ENCODE data around the gene HDAC4.

The HDAC4 gene

DNA sequence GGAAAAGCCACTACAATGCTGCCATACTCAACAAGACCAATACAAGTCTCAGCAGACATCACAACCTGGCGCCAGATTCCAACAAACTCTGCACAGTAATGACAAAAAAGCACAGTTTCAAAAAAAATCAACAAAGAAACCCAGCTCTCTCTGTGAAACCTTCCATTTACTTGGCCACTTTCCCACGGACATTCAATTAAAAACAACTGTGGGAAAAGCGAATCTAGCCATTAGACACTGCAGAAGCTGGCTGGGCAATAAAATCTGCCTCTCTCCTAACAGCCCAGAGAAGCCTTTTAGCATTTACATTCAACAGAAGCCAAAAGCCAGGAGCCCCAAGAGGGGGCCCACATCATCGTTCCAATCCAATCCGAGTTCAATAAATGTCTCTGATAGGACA, 128.9 kb downstream of the HDAC4 start:
- DNase-seq (ENCODE audit: low read depth in 1 of 2, low spot score in 1 of 2) = no peak

GRCh38 chr2:239271471-239271870, 129.3 kb downstream of the HDAC4 start:
- DNase-seq (ENCODE audit: low read depth in 1 of 2, low spot score in 1 of 2) = no peak

DNA sequence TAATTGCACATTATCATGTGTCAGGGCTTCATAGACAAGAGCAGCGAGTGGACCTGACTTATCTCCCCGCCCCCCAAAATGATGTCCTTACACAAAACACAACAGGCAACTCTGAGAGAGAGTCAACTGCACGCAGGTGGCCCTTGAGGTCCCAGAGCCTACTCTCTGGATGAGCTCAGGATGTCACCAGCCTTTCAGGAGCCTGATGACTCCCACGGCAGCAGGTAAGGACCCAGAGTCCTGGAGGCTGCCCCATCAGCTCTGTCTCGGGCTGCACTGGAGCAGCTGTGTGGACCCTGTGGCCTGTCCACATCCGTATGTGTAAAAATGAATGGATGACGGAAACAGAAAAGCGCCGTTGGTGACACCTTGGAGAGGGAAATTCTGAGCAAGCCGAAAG, 130.9 kb downstream of the HDAC4 start:
- DNase-seq (ENCODE audit: low read depth in 1 of 2, low spot score in 1 of 2) = no peak

GRCh38 chr2:239269173-239269885, 131.5 kb downstream of the HDAC4 start:
- no peak for DNase-seq (ENCODE audit: low read depth in 1 of 2, low spot score in 1 of 2)

DNA sequence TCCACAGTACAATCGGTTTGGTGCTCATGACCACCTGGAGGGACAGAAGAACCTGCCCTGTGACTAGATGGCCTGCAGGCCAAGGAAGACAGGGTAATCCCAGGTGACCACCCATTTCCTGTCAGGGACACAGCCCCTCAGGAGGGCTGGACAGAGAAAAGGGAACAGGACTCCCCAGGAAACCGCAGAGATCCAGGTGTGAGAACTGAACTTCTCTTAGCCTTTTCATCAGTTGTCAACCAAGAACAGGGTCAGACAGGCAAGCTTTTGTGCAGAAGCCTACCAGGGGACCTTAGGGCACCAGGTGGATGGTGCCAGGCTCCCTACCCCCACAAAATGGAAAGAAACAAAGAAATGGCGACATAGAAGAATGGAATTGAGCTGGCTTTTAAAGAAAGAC, 132.3 kb downstream of the HDAC4 start:
- no peak for DNase-seq (ENCODE audit: low read depth in 1 of 2, low spot score in 1 of 2)

GRCh38 chr2:239268082-239268481, 132.7 kb downstream of the HDAC4 start:
- DNase-seq (ENCODE audit: low read depth in 1 of 2, low spot score in 1 of 2) = no peak

- DNase-seq (ENCODE audit: low read depth in 1 of 2, low spot score in 1 of 2) = peak; percentile 79 to 85
Observed at GRCh38 chr2:239267288-239267951, 133.4 kb downstream of the HDAC4 start.

DNA sequence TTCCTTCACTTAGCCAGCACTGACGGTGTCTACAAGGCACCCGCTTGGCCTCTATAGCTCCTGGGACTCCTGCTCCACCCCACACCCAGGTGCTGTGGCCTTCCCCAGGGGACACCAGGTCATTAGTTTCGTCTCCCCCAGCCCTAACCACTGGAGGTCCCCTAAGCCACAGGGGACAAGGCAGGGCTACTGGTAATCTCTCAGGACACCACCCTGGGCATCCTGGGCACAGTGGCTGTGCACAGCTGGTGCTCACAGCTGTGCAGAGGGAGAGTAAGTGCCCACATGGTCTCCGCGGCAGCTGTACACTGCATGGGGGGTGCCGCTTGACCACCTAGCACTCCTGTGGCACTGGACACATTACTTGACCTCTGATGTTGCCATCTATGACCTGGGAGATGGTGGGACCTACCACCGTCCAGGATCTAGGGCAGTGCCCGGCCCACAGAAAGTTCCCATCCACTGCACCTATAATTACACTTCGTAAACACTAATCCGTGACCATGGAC, 134.0 kb downstream of the HDAC4 start:
- no peak for DNase-seq (ENCODE audit: low read depth in 1 of 2, low spot score in 1 of 2)

DNA sequence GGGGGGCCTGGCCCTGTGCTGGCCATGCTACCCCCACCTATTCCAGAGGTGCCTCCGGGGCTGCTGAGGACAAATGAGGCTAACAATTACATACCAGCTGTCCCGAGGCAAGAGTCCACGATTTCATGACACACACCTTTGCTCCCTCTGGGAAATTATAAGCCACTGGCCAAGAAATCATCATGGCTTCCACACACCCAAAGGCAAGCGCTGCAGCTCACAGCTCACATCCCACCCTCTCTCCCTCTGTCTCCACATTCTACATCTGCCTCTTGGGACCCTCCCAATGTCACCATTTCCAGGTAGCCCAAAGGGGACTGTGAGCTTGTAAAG, 134.4 kb downstream of the HDAC4 start:
- DNase-seq (ENCODE audit: low read depth in 1 of 2, low spot score in 1 of 2) = no peak

- DNase-seq (ENCODE audit: low read depth in 1 of 2, low spot score in 1 of 2) = no peak
Observed at GRCh38 chr2:239265681-239266433, 135.0 kb downstream of the HDAC4 start.

DNA sequence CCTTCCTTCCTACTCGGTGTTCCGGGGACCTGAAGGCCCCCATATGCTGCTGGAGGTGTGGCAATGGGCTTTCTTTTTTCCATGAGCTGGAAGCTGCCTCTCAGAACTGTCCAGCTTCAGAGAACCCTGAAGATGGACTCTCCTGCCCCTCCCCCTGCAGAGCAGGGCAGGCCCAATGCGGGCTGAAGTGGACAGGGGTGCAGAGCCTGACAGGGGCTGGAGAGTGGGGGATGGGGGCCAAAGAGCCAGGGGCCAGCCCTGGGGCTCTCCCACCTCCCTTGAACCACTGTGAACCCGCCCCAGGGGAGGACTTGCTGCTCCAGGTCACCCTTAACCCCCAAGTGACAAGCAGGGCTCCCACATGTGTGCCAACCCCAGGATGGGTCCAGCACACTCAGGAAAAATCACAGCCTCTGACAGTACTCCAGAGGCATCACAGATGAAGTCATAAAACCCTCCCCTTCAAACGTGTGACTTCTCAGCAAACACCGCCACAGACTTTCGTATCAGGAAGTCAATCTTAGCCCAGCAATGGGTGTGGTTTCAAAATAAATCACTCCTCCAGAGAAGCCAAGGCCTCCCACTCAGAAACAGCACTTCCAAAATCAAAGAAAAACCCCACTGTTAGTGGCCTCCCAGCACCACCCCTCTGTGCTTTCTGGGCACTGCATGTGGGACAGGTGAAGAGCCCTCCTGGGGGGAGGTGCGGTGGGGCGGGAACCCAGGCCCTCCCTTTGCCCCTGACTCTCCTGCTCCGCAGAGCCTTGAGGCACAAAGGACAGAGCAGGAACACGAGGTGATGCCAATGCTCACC, 135.8 kb downstream of the HDAC4 start:
- peak in 1 of 2 donors; percentile 43 for DNase-seq (ENCODE audit: low read depth in 1 of 2, low spot score in 1 of 2)

DNA sequence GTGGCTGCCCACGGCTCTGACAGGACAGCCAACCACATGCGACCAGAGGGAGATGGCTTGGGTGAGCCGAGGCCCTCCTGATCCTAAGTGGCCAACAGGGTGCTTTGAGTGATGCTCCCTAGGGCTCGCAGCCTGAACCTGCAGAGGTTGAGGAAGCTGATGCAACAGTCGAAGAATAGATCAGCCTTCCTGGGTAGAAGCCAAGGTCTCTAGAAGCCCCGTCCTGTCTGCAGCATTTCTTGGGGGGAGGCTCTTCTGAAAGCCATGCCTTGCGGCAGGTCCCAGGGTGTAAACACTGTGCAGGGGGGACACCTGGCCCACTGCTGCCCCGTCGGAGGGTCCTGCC, 136.4 kb downstream of the HDAC4 start:
- DNase-seq (ENCODE audit: low read depth in 1 of 2, low spot score in 1 of 2) = no peak

DNA sequence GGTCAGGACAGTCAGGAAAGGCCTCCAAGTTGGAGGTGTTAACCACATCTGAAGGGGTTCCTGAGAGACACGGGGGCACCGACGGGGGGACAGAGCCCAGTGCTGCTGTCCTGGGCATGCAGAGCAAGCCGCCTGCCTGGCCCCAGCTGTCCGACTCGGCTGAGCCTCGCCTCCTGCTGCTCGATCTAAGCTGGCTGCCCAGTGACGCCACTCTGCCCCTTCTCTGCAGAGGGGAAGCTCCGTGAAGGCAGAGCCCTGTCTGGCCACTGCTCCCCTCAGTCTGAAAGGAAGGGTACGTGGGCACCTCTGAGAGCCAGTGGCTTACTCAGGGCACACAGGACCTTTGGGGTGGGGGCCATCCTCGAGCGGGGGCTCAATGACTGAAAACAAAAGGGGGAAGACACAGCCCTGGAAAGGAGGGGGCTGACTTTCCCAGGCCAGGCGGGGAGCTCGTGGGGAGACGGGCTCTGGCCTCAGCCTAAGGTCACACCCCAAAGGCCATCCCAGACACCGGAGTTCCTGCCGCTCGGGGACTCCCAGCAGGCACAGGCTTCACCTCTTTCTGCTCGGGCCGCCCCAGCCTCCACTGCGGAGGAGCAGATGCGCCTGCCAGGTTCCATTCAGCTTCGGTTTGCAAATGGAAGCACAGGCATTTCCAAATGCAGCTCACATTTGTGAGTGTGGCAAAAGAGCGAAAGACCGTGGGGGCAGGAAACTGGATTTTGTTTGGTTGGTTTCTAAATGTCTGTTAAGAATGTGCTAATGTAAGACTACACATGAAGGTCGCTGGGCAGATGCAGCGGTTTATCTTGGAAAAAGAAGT, 136.9 kb downstream of the HDAC4 start:
- no peak for DNase-seq (ENCODE audit: low read depth in 1 of 2, low spot score in 1 of 2)

DNA sequence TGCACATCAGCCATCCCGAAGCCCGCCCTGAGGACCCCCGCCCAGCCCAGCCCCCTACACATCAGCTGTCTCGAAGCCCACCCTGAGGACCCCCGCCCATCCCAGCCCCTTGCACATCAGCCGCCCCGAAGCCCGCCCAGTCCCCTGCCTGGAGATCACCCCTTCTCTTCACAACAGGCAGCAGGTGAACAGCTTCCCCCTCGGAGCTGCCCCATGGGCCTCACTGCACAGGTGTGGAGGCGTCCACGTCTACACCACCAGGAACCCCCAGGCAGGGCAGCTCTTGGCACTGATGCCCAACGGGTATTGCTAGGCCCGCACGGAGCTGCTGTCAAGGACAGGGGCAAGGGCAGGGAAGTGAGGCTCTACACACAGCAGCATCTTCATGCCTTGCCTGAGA, 137.6 kb downstream of the HDAC4 start:
- no peak for DNase-seq (ENCODE audit: low read depth in 1 of 2, low spot score in 1 of 2)

DNA sequence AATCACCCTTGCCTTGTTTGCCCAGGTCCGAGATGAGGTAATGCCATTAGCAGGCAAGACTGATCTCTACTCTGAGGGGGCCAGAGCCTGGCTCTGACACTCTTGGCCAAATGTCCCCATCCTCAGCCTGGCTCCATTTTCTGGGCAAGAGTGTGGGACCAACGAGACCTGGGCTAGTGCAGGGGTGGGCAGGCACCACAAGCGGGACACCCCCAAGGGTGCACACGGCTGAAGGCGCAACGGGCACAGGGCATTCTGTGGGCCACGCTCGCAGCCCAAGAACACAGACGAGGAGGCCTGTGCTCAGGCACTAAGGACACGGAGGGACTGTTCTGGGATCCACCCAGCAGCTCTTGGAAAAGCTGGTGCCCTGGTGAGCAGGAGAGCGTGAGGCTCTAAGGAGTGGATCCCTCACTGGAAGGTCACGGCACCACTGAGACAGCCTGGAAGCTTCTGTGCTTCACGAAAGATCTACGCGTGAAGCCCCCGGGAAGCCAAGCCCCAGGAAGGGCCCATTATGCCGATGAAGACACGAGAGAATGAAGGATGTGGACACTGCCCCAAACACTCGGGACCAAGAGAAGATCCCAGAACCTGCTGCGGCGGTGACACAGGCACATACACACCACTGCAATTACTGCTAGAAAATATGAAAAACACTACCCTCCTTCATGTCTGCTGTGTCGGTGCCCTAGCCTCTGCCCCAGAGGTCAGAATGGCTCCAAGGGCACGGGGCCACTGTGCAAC, 138.2 kb downstream of the HDAC4 start:
- DNase-seq (ENCODE audit: low read depth in 1 of 2, low spot score in 1 of 2) = no peak

- no peak for DNase-seq (ENCODE audit: low read depth in 1 of 2, low spot score in 1 of 2)
Observed at GRCh38 chr2:239261796-239262483, 138.9 kb downstream of the HDAC4 start.

GRCh38 chr2:239261356-239261755, 139.5 kb downstream of the HDAC4 start:
- no peak for DNase-seq (ENCODE audit: low read depth in 1 of 2, low spot score in 1 of 2)

DNA sequence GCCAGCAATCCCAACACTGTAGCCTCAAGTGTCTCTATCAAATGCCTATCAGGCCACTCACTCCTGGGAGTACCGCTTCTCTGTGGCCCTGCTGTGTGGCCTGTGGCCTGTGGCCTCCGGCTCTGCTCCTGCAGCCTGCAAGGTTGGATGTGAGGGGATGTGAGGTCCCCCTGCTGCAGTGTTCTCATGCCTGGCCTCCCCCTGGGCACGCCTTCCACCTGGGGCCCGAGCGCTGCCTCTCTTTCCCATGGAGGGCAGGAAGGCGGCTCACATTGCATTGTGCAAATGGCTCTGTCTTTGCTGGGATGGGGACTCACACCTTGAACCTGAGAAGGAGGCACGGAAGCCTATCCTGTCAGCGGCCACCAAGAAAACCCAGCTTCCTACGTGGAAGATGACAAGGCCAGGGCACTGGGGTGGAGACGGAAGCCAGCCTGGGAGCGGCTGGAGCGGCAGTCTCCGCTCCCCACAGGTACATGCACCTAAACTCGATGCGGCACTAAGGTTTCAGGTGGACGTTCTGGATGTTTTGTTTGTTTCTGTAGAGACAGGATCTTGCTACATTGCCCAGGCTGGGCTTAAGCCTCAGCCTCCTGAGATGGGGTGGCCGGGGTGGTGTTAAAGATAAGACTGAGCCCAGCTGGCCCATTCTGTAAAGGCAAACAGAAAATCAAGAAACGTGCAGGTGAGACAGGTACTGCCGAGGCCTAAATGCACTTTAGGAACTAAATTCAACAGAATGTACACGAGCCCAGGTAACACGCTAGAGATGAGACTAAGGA, 140.1 kb downstream of the HDAC4 start:
- no peak for DNase-seq (ENCODE audit: low read depth in 1 of 2, low spot score in 1 of 2)

Measured in activated T-helper 1 cell treated with anti-CD3 and anti-CD28 coated beads, Interleukin-2, amount 50 U/mL, for 16 hours (primary cell).